Measurements from ENCODE around the gene PLPPR2.
"Not testable (repeated sequence)": the region's sequence is repeated elsewhere in the genome, so short reads cannot be mapped to it uniquely, and the experiment has no call there.

PLPPR2 gene

DNA sequence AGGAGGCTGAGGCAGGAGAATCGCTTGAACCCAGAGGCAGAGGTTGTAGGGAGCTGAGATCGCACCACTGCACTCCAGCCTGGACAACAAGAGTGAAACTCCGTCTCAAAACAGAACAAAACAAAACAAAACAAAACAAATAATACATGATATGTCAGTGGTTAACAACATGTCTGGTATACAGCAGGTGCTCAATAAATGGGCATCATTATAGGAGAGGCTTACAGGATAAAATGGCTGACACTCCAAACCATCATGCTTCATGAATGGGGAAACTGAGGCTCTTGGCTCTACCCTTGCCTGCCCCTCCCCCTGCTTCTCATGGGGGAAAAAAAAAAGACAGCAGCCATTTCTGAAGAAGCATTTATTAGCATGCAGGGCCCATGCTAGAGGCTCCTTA is 12.8 kb upstream of the PLPPR2 start:
- DNase-seq: no peak

DNA sequence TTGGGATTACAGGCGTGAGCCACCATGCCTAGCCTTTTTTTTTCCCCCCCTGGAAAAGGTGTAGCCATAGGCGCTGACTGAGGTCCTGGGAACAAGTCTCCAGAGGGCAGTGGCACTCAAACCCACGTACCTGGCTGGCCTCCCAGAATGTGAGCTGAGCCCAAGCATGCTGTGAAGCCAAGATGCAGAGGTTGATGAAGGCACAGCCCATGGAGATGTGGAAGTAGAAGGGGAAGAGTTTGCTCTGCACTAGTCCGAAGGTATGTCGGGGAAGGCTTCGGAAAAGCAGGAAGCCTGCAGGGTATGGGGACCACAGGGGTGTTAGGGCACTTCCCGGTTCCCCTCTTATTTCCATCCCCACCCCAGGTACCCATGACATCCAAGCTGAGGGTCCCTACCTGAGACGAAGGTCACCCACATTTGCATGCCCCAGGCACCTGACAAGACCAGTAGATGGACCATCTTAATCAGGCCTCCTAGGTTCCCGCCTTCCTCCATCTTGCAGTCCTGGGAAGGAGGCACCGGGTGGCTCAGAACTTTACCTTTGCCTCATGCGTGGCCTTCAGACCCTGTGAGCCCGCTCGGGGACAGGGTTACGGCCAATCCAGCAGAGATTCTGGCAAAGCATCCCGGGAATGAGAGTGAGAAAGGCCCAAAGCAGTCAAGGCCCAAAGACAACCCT is 10.0 kb upstream of the PLPPR2 start:
- no peak for DNase-seq

DNA sequence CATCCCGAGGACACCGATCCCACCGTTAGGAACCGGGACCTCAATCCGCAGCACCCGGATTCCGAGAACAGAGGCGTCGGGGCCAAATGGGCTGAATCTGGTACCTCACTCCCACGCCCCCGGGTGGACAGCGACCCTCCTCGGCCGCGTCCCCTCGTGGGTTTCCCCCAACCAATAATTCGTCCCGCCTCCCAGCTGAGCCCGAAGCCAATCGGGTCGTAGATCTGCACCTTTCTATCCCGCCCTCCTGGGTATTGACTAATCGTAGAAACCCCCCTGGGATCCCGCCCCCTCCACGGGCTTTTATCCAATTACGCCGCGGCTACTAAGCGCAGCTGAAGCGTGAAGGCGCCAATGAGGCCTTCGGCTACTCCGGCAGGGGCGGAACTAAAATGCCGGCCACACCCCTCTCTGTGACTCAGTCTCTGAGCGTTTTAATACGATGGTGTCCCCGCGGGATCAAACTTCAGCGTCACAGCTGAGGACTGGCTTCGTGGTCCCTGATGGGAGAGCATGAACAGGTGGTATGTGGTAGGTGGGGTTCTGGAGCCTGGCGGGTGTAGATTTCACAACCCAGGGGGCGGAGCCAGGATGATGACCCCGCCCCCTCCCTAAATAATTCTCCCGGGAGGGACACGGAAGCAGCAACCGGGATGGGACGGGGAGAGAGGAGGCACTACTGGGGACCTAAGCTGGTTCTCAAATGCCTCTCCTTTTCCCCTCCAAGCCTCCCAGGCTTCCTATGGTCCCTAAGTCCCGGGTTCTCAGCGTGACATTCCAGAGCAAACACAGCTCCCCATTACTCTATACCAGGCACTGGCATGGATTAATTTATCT is 8.9 kb upstream of the PLPPR2 start, which contains the start of the genes CCDC159 and TMEM205:
TSS of gene CCDC159 (plus strand) at position 416 of the 837 bp plus-strand sequence. CDS start at position 504, 88 bp downstream.
TSS of gene TMEM205 (minus strand) at position 165 of the 837 bp plus-strand sequence. CDS start 649 bp downstream, outside the sequence.
- DNase-seq: peak; percentile 92 to 99 (median 97)

DNA sequence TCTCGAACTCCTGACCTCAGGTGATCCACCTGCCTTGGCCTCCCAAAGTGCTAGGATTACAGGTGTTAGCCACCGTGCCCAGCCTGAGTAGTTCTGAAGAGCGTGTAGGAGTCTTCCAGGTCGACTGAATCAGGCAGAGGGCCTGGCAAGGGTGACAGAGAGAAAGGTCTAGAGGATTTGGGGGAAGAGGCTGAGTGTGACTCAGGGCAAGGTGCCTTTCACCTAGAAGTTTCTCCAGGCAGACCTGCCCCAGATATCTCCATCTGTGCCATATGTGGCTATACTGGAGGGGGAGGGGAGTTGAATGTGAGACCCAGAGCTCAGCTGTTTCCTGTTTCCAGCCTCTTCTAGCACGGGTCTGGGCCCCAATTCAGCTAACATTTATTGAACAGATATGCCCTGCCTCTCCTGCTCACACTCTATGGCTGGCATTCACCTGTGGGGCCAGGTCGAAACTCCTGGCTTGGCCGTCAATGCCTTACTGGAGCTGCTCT is 7.6 kb upstream of the PLPPR2 start:
- DNase-seq: no peak

DNA sequence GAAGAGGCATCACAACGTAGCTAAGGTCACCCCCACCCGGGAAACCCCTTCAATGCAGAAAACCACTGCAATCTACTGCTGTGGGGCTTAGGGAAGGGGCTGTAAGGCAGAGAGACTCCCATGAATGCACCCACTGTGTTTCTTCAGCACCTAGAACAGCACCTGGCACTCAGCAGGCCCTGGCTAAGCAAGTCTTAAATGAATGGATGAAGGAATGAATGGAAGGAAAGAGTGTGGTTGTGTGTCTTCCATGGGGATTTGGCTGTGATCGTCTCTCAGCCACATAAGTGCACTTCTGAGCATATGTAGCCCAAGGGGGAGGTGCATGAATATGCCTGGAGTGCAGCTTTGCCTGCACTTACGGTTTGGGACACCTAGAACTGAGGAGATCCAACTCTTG is 6.1 kb upstream of the PLPPR2 start:
- DNase-seq: no peak

DNA sequence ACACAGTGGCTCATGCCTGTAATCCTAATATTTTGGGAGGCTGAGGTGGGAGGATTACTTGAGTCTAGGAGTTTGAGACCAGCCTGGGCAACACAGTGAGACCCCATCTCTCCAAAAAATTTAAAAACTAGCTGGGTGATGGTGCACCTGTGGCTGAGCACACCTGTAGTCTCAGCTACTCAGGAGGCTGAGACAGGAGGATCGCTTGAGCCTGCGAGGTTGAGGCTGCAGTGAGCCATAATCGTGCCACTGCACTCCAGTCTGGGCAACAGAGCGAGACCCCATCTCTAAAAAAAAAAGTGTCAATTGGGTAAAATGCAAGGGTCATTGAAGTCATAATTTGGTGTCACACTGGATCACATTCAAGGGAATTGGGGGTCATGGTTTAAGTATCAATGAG is 1.1 kb upstream of the PLPPR2 start:
- not testable (repeated sequence) for DNase-seq

DNA sequence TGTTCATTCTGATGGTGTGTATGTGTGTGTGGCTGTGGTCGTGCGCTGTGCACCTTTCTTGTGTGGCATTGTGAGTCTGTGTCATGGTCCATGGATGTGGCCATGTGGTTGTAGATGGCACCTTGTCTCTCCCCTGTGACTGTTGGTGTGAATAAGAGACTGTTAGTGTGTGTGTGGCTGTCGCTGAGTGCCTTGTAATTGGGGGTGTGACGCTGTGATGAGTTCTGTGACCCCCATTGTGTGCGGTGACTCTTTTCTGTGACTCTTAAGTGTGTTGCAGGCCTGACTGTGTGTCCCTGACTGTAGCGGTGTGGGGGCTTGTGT is 804 bp downstream of the PLPPR2 start:
- no peak for DNase-seq

DNA sequence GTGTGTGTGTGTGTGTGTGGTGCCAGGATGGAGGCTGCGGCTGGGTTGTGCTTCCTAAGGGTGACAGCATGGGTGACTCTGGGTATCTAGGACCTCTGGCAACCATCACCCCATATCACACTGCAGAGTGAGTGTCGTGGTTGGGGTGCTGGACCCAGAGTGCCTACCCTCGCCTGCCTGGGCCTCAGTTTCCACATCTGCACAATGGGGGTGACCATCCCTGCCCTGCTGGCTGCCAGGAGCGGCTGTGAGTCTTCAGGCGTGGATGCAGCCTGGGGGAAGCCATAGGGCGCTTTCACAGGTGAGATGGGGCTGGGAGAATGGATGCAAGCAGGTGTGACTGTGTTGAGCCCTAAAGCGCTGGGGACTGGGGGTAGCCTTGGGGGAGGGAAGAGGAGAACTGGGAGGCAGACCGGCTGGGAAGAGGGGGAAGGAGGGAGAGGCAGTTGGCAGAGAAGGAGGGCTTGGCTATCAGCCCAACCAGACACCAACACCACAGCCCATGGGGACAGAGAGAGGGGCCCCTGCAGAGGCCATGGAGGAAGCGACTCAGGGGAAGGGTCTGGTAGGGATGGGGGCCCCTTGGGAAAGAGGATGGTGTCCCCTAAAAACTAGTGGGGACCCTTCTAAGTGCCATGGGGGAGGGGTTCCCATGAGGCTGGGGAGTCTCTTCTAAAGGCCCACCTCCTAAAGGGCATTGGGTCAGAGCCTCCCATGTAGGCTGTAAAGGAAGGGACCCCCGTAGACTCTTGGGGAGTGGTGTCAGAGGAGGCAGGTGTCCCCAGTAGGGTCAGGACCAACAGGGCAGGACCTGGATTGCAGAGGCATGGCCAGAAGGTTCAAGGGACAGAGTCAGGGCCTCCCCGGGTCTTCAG is 1.7 kb downstream of the PLPPR2 start:
- DNase-seq: no peak

DNA sequence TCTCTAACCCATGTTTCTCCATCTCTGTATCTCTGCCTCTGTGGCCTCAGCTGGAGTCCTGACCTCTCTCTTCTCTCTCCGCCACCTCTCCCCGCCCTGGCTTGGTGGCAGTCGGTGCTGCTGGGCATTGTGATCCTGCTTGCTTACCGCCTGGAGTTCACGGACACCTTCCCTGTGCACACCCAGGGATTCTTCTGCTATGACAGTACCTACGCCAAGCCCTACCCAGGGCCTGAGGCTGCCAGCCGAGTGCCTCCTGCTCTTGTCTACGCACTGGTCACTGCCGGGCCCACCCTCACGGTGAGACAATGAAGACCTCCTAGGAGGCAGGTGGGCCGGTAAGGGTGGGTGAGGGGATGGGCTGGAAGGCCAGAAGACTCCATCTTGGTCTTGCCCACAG is 4.2 kb downstream of the PLPPR2 start:
- no peak for DNase-seq

DNA sequence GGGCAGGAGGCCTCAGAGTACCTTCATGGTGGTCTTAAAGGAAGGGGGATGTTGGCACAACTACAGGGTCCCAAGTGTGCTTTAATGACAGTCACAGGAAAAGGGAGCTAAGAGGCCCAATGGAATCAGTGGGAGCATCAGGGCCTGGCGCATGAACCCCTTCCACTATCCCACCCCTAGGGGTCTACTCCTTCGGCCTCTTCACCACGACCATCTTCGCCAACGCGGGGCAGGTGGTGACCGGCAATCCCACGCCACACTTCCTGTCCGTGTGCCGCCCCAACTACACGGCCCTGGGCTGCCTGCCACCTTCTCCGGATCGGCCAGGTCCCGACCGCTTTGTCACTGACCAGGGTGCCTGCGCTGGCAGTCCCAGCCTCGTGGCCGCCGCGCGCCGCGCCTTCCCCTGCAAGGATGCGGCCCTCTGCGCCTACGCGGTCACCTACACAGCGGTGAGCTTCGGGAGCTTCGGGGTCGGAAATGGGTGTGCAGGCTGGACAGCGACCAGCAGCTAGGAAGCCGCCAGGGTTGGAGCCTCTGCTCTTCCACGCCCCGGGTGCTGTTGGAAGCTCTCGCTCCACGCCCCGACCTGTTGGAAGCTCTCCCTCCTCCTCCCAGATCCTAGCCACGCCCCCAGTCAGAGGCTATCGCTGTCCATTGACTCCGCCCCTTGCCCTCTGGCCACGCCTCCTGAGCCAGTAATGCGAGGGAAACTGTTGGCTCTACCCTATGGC is 6.0 kb downstream of the PLPPR2 start:
- DNase-seq: no peak

DNA sequence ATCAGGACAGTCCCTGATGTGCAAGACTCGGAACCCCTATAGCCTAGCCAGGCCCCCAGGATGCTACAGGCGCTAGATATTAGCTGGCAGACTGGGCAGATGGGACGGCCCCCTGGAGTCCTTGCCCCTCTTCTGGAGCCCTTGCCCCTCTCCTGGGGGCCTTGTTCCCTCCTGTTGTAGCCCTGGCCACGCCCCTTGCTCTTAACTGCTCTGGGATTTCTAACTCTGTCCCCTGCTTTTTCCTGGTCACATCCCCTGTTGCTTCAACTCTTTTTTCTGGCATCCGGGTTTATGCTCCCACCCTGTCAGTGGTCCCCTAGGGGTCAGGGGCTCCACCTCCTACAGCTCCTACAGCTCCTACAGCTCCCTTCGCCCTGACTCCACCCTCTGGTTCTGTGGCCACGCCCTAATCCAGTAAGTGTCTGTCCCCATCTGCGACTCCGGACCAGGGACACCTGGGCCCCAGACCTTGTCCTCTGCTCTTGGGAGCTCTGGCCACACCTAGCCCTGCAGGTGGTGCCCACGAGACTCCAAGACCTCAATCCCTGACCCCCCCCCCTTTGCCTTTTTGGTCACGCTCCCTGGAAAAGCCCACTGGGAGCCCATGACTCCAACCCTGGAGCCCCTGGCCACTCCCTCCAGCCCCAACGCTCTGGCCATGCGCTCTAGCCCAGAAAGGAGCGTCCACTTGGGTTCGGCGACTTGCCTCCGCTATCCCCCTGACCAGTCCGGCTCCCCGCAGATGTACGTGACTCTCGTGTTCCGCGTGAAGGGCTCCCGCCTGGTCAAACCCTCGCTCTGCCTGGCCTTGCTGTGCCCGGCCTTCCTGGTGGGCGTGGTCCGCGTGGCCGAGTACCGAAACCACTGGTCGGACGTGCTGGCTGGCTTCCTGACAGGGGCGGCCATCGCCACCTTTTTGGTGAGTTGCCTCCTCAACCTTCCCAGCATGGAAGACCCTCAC is 6.8 kb downstream of the PLPPR2 start:
- no peak for DNase-seq

DNA sequence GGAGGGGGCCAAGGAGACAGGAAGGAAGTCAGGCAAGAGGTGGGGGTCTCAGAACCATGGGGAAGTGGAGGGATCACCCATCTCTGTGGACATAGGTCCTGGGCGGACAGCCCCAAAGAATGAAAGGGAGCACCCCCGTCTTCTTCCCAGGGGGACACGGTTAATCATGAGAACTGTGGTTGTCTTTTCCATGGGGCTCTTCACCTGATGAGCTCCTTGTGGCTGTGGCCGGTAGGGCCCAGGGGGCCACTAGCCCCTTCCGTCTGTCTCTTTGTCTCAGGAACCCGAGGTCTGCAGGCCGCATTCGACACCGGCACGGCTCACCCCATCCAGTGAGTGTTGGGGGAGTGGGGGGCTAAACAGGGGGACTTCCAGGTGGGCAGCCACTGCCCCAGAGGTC is 8.6 kb downstream of the PLPPR2 start:
- no peak for DNase-seq

DNA sequence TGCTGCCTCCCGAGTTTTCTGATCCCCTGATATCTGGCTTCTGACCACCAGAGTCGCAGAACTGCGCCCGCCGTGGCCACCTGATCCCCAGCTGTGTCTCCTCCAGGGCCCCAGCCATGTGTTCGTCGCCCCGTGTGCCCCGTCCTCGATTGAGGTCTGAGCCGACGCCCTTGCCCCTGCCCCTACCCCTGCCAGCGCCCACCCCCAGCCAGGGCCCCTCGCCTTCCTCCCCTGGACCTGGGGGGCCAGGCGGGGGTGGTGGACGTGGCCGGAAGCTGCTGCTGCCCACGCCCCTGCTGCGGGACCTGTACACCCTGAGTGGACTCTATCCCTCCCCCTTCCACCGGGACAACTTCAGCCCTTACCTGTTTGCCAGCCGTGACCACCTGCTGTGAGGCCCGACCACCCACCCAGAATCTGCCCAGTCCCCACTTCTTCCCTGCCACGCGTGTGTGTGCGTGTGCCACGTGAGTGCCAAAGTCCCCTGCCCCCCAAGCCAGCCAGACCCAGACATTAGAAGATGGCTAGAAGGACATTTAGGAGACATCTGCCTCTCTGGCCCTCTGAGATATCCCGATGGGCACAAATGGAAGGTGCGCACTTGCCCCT is 9.2 kb downstream of the PLPPR2 start:
- no peak for DNase-seq

DNA sequence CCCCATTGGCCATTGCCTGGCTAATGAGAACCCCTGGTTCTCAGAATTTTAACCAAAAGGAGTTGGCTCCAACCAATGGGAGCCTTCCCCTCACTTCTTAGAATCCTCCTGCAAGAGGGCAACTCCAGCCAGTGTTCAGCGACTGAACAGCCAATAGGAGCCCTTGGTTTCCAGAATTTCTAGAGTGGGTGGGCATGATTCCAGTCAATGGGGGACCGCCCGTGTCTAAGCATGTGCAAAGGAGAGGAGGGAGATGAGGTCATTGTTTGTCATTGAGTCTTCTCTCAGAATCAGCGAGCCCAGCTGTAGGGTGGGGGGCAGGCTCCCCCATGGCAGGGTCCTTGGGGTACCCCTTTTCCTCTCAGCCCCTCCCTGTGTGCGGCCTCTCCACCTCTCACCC is 9.7 kb downstream of the PLPPR2 start:
- DNase-seq: no peak

DNA sequence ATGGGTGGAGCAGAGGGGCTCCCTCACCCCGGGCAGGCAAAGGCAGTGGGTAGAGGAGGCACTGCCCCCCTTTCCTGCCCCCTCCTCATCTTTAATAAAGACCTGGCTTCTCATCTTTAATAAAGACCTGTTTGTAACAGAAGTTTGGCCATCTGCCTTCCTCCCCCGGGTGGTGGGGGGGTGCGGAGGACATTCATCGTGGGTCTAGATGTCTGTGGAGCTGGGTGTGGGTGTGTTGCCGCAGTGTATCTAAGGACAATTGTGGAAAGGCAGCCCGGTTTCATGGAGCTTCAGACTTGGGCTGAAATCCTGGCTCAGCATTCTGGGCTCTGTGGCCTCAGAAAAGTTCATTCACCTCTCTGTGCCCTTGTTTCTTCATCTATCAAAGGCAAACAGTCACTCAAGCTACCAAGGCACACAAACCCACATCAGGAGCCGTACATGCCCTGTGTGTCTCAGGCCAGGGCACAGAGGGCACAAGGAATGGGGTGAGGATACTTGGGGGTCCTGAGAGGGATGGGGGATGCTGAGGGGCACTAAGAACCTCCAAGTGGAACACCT is 10.4 kb downstream of the PLPPR2 start:
- no peak for DNase-seq

DNA sequence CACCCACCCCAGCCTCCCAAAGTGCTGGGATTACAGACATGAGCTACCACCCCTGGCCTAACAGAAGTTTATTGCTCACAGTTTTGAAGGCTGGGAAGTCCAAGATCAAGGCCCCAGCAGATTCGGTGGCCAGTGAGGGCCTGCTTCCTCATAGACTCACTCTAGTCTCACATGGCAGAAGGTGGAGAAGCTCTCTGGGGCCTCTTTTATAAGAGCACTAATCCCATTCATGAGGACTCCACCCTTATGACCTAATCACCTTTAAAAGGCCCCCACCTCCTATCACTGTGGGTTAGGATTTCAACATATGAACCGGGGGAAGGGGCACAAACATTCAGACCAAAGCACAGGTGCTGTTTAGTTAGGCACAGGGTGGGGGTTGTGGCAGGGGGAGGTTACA is 12.3 kb downstream of the PLPPR2 start:
- DNase-seq: no peak

DNA sequence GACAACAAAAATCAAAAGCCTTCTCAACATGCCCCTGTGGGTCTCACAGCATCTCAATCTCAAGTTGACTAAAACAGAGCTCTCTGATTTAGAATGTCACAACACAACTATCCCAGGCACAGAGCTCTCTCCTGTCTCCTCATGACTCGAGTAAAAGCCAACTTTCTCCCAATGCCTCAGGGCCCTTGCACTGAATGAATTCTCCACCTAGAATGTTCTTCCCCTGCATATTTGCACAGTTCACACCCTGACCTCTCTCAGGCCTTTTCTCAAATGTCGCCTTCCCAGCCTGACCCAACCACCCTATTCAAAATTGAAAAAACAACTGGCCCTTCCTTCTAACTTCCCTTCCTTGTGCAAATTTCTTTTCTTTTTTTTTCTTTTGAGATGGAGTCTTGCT is 15.5 kb downstream of the PLPPR2 start:
- no peak for DNase-seq

DNA sequence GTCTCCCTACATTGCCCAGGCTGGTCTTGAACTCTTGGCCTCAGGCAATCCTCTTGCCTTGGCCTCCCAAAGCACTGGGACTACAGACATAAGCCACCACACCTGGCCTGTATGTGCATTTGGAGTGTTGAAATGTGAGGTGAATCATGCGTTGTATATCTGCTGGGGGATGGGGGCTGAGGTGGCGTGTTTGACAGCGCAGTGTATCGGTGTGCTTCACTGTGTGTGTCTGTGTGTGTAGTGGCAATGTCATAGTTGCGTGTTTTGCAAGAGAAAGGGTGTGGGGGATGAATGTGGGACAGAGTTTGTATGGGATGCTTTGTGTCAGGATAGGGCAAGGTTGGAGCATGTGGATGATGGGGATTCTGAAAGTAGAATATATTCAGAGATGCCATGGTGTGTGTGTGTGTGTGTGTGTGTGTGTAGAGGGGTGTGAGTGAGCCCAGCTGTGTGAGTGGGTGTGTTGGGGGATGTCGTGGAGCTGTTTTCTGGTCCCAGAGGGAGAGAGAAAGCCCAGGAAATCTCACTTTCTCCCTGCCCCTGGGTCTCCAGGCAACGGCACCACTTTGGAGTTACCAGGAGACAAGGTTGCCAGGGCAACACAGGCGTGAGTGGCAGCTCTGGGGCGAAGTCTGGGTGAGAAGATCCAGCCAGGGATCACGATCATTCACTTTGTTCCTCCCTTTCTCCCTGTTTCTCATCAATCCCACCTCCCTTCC is 18.1 kb downstream of the PLPPR2 start:
- DNase-seq: no peak

DNA sequence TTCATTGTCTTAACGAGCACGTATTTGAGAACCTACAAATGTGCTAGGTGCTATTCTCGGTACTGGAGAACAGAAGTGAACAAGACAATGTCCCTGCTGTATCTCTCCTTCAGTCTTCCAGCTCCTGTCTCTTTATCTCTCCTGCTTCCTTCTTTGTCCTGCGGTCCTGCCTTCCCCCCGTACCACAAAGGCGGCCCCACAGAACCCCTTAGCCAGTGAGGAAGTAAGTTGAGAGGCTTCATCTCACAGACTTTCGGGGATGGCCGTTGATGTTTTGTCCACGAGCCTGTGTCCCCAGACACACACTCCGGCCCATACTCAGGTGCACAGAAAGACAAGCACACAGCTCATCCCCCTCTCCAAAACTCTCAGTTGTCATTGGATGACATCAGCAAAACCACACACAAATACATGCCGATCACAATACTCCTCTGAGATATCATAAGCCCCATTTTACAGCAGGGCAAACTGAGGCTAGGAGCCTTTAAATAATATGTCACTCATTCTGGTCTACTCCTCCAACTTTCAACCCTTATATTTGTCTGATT is 18.7 kb downstream of the PLPPR2 start:
- no peak for DNase-seq
